ENCODE results near the gene GRM1. TPM values are rescaled to one million over a fixed set of nuclear protein-coding genes. Genes with fewer than 3 reads are reported as not detected.

GRM1 gene
- total and polyA plus RNA-seq, 2 of the 4 experiments (the other 2 are of a cell fraction), result not detected

DNA sequence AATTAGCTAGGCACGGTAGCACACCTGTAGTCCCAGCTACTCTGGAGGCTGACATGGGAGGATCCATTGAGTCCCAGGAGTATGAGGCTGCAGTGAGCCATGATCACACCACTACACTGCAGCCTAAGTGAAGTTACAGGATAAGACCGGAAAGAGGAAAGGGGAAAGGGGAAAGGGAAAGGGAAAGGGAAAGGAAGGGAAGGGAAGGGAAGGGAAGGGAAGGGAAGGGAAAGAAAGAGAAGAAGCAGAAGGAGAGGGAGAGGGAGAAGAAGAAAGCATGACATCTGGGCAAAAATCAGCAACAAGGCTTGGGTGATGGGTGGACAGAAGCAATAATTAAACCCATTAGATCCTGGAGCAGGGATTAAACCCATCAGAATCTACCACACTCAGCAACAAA lies 413.0 kb downstream of the GRM1 start:
- no peak overlapping the region for H3K18ac ChIP-seq (ENCODE audit: low read depth, low read length)
- no peak overlapping the region for H3K9ac ChIP-seq (ENCODE audit: low read depth, low read length)
- no peak for ATAC-seq (ENCODE audit: low read depth)
- no peak overlapping the region for H4K8ac ChIP-seq (ENCODE audit: low read depth in 2 of 2, low read length in 2 of 2)
- no peak overlapping the region for H4K5ac ChIP-seq (ENCODE audit: low read depth, low read length)
- ChIA-PET CTCF (no interaction called here), POLR2A (ENCODE audit: unreplicated experiment) (no interaction called here)
- H2BK15ac ChIP-seq (ENCODE audit: low read depth, low read length), result no peak overlapping the region
- no peak for DNase-seq
- H3K27ac ChIP-seq (ENCODE audit: insufficient read depth, low read length), result no peak overlapping the region
- H3K23ac ChIP-seq (ENCODE audit: low read depth, low read length), result no peak overlapping the region
- H3K4ac ChIP-seq (ENCODE audit: low read depth, low read length), result no peak overlapping the region
- no peaks in the 10 kb centered on the region for H4K20me1 ChIP-seq (ENCODE audit: insufficient read depth, low read length)
- no peak overlapping the region for H2AK5ac ChIP-seq (ENCODE audit: low read depth, low read length)
- no peak overlapping the region for H2AK9ac ChIP-seq (replicated peaks; ENCODE audit: low read depth, low read length, poor library complexity)
- H3K9me3 ChIP-seq (ENCODE audit: control insufficient read depth, insufficient read depth, low read length), result no peaks in the 10 kb centered on the region
- BruUV-seq (replicated peaks), result no TSS peak
- no peak overlapping the region for H3K14ac ChIP-seq (replicated peaks; ENCODE audit: low read depth, low read length)
- no peak overlapping the region for H2BK20ac ChIP-seq (ENCODE audit: low read depth, low read length)
- intact Hi-C loops (cut with micrococcal nuclease) (no loop called here), dilution Hi-C loops (cut with HindIII; ENCODE audit: low sequenced_read_pairs, unreplicated experiment) (no loop called here), in situ Hi-C loops (cut with MboI; ENCODE audit: low sequenced_read_pairs) (no loop called here)
- no peaks in the 10 kb centered on the region for H3K9me1 ChIP-seq (ENCODE audit: insufficient read depth, low read length)
- no peaks in the 10 kb centered on the region for H3K4me1 ChIP-seq (ENCODE audit: control insufficient read depth, insufficient read depth, low read length)
- H3K4me3 ChIP-seq (ENCODE audit: insufficient read depth, low read depth, low read length), result no peak overlapping the region
- H2AFZ ChIP-seq (replicated peaks; ENCODE audit: low read length, poor library complexity), result no peak overlapping the region
- TF ChIP-seq CTCF (conservative IDR thresholded peaks at IDR 0.05; ENCODE audit: low read depth, low read length), result no peak
- no peak for TF ChIP-seq SMC3 (IDR thresholded peaks at IDR 0.05; ENCODE audit: low read depth, low read length)
- TF ChIP-seq CHD1 (IDR thresholded peaks at IDR 0.05; ENCODE audit: low read depth, low read length), result no peak
- no peak for TF ChIP-seq BHLHE40 (IDR thresholded peaks at IDR 0.05; ENCODE audit: low read depth, low read length)
- no peak for TF ChIP-seq NFE2L2 (IDR thresholded peaks at IDR 0.05; ENCODE audit: low read depth, low read length)
- TF ChIP-seq FOS (IDR thresholded peaks at IDR 0.05; ENCODE audit: low read depth, low read length), result no peak
- TF ChIP-seq RAD21 (IDR thresholded peaks at IDR 0.05; ENCODE audit: low read length), result no peak
- no peak for TF ChIP-seq POLR2A (IDR thresholded peaks at IDR 0.05; ENCODE audit: low read depth, low read length)
- TF ChIP-seq MXI1 (IDR thresholded peaks at IDR 0.05; ENCODE audit: borderline replicate concordance, low read depth, low read length), result no peak
- TF ChIP-seq, protein P1, sequence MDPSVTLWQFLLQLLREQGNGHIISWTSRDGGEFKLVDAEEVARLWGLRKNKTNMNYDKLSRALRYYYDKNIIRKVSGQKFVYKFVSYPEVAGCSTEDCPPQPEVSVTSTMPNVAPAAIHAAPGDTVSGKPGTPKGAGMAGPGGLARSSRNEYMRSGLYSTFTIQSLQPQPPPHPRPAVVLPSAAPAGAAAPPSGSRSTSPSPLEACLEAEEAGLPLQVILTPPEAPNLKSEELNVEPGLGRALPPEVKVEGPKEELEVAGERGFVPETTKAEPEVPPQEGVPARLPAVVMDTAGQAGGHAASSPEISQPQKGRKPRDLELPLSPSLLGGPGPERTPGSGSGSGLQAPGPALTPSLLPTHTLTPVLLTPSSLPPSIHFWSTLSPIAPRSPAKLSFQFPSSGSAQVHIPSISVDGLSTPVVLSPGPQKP (IDR thresholded peaks at IDR 0.05; ENCODE audit: borderline replicate concordance, low read depth, low read length), result no peak
- no peak for TF ChIP-seq RCOR1 (IDR thresholded peaks at IDR 0.05; ENCODE audit: insufficient replicate concordance, low read length)
- TF ChIP-seq CEBPB (IDR thresholded peaks at IDR 0.05; ENCODE audit: low read depth, low read length), result no peak
- no peaks in the 10 kb centered on the region for H3K36me3 ChIP-seq (ENCODE audit: control insufficient read depth, insufficient read depth, low read length)
- H3K27me3 ChIP-seq (ENCODE audit: control insufficient read depth, insufficient read depth, low read length), result no peaks in the 10 kb centered on the region
- H4K91ac ChIP-seq (ENCODE audit: insufficient read depth, low read depth, low read length), result no peak overlapping the region
- no peak overlapping the region for H3K4me2 ChIP-seq (ENCODE audit: low read depth, low read length)
- no peaks in the 10 kb centered on the region for H3K79me1 ChIP-seq (ENCODE audit: low read depth in 1 of 2, low read length in 2 of 2)
- no peak overlapping the region for H2BK5ac ChIP-seq (ENCODE audit: low read depth, low read length, poor library complexity, severe bottlenecking)
- no peak overlapping the region for H2BK120ac ChIP-seq (ENCODE audit: low read depth, low read length)
- no CpG with 5 or more reads among the region's 2 CpGs for WGBS, 2 experiments (ENCODE audit: extremely low coverage in 2 of 2, insufficient read length in 1 of 2)
- H3K56ac ChIP-seq (ENCODE audit: extremely low read depth, insufficient read depth, low read length), result no peak overlapping the region

Data from IMR-90 (cell line).